Upper lobe of left lung (tissue), 4 donors: Measurements from ENCODE around the gene TAGLN2.

ENCODE experiments used
- POLR2A ChIP-seq, 4 donors: fragments of 450-650 bp; IDR thresholded peaks; one replicate each; pipeline ENCODE4 v1.5.1; 2016 to 2017; ENCODE audit warnings: antibody characterized with exemption in 4 of 4, mild to moderate bottlenecking in 2 of 4
- POLR2AphosphoS5 ChIP-seq, 2 donors: sonication (generic); formaldehyde crosslinking; IDR thresholded peaks; one replicate each; pipeline ENCODE4 v1.5.1; 2017; ENCODE audit warnings: antibody characterized with exemption in 2 of 2
- TF ChIP-seq, protein P1 (sequence below), 6 experiments: fragments of 450-650 bp in 4 of 6; fragments of 200-600 bp in 2 of 6; sonication (generic) in 2 of 6; IDR thresholded peaks; one replicate each; pipeline ENCODE4 v1.5.1; 2016 to 2019; ENCODE audit warnings: antibody characterized with exemption in 6 of 6

DNA sequence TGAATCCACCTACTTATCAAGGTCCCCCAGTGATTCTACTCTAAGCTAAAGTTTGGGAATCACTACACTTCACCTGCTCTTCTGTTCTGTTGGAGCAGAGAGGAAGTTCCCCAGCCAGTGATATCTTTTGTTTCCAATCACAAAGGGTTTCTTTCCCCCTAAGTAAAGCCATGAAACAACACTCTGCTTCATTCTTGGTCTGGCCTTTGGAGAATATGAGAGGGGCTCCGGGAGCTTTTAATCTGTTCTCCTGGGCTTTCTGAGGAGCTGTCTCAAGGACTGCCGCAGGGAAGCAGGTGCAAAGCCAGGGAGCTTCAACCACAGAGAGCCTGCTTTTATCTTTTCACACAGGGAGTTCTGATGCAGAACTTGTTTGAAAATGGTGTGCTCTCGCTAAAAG is 38.8 kb upstream of the TAGLN2 start:
- TF ChIP-seq, protein P1, sequence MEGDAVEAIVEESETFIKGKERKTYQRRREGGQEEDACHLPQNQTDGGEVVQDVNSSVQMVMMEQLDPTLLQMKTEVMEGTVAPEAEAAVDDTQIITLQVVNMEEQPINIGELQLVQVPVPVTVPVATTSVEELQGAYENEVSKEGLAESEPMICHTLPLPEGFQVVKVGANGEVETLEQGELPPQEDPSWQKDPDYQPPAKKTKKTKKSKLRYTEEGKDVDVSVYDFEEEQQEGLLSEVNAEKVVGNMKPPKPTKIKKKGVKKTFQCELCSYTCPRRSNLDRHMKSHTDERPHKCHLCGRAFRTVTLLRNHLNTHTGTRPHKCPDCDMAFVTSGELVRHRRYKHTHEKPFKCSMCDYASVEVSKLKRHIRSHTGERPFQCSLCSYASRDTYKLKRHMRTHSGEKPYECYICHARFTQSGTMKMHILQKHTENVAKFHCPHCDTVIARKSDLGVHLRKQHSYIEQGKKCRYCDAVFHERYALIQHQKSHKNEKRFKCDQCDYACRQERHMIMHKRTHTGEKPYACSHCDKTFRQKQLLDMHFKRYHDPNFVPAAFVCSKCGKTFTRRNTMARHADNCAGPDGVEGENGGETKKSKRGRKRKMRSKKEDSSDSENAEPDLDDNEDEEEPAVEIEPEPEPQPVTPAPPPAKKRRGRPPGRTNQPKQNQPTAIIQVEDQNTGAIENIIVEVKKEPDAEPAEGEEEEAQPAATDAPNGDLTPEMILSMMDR (IDR thresholded peaks at IDR 0.05): no peak
- TF ChIP-seq POLR2A (IDR thresholded peaks at IDR 0.05) (no peak), POLR2AphosphoS5 (IDR thresholded peaks at IDR 0.05) (no peak)
